B cell (primary cell): ENCODE results near the gene BAG2. TPM values are rescaled to one million over a fixed set of nuclear protein-coding genes. Genes with fewer than 3 reads are reported as not detected.

Source experiments
- ATAC-seq: fragments of 200-7000 bp; cut with Tn5 transposase; one replicate; pipeline ENCODE4 v1.10.0; 2021; ENCODE audit warnings: low read depth, mild to moderate bottlenecking, moderate number of reproducible peaks, moderate library complexity
- CTCF ChIA-PET: fragments of 350-600 bp; sonication (Branson Sonifier 250); formaldehyde crosslinking; loops from one replicate; lab custom pipeline; 2021; ENCODE audit warnings: antibody characterized with exemption, inconsistent platforms; lab: Charles Lee
- POLR2A ChIA-PET: fragments of 350-600 bp; sonication (Branson Sonifier 250); formaldehyde crosslinking; loops from one replicate; lab custom pipeline; 2021; ENCODE audit warnings: antibody characterized with exemption; lab: Charles Lee
- DNase-seq: peaks from one replicate; pipeline ENCODE4 v3.0.0; 2013
- H2AFZ ChIP-seq: 2 replicates; pipeline ENCODE4 v1.6.1; 2012; ENCODE audit warnings: mild to moderate bottlenecking, low read depth, low read length; ENCODE audit not compliant: insufficient read depth, poor library complexity, severe bottlenecking
- H3K27ac ChIP-seq, 2 donors: 1 replicate in 1 of 2; 2 replicates in 1 of 2; pipeline ENCODE4 v1.5.1; 2012 to 2013; ENCODE audit warnings: low read length in 2 of 2, mild to moderate bottlenecking in 2 of 2, moderate library complexity in 1 of 2
- H3K27me3 ChIP-seq, 4 experiments: fragments of 200-600 bp in 1 of 4; sonication (generic) in 1 of 4; replicated peaks in 1 of 4; 1 replicate in 2 of 4; 2 replicates in 2 of 4; pipeline versions ENCODE4 v1.6.1 to v1.7.0; 2013 to 2016; ENCODE audit warnings: low read length in 3 of 4, mild to moderate bottlenecking in 2 of 4, mixed read lengths in 1 of 4, moderate library complexity in 1 of 4; ENCODE audit not compliant: insufficient read depth in 4 of 4, control insufficient read depth in 3 of 4; ENCODE audit errors: control extremely low read depth in 1 of 4
- H3K36me3 ChIP-seq, 2 experiments: replicated peaks in 1 of 2; 1 replicate in 1 of 2; 2 replicates in 1 of 2; pipeline versions ENCODE4 v1.6.1 to v1.7.1; 2013; ENCODE audit warnings: low read length in 1 of 2; ENCODE audit not compliant: insufficient read depth in 2 of 2, control insufficient read depth in 1 of 2; ENCODE audit errors: control extremely low read depth in 1 of 2, extremely low read depth in 1 of 2
- H3K4me1 ChIP-seq, 2 donors: fragments of 200-600 bp in 1 of 2; sonication (generic) in 1 of 2; 1 replicate in 1 of 2; 2 replicates in 1 of 2; pipeline versions ENCODE4 v1.5.1 to v1.6.1; 2013 to 2017; ENCODE audit warnings: low read length in 2 of 2; ENCODE audit not compliant: control insufficient read depth in 2 of 2, insufficient read depth in 2 of 2
- H3K4me2 ChIP-seq: replicated peaks from 2 replicates; pipeline ENCODE3; 2012; ENCODE audit warnings: mild to moderate bottlenecking, low read depth, low read length; ENCODE audit not compliant: poor library complexity, severe bottlenecking
- H3K4me3 ChIP-seq, 5 experiments: fragments of 200-600 bp in 1 of 5; sonication (generic) in 1 of 5; 1 replicate in 3 of 5; 2 replicates in 2 of 5; pipeline versions ENCODE4 v1.5.1 to v1.7.0; 2011 to 2016; ENCODE audit warnings: low read length in 4 of 5, mild to moderate bottlenecking in 4 of 5, low read depth in 2 of 5, control low read depth in 1 of 5, moderate library complexity in 1 of 5; ENCODE audit not compliant: insufficient read depth in 1 of 5; ENCODE audit errors: control extremely low read depth in 1 of 5, extremely low read depth in 1 of 5
- H3K79me2 ChIP-seq: fragments of 200-600 bp; sonication (generic); one replicate; pipeline ENCODE4 v1.6.0; 2016; ENCODE audit warnings: low read length; ENCODE audit not compliant: control insufficient read depth, insufficient read depth
- H3K9ac ChIP-seq: fragments of 200-600 bp; sonication (generic); 2 replicates; pipeline ENCODE4 v1.6.1; 2017; ENCODE audit warnings: mild to moderate bottlenecking, low read length, moderate library complexity
- H3K9me3 ChIP-seq, 3 donors: one replicate each; pipeline versions ENCODE4 v1.6.1 to v1.7.1; 2013; ENCODE audit warnings: low read length in 2 of 3; ENCODE audit not compliant: control insufficient read depth in 2 of 3, insufficient read depth in 1 of 3; ENCODE audit errors: control extremely low read depth in 1 of 3
- H4K20me1 ChIP-seq: 2 replicates; pipeline ENCODE4 v1.6.0; 2012; ENCODE audit warnings: mild to moderate bottlenecking, low read length; ENCODE audit not compliant: insufficient read depth, control insufficient read depth, poor library complexity, severe bottlenecking
- H3K27ac Mint-ChIP-seq: one replicate; pipeline ENCODE4 v1.8.0; 2021; ENCODE audit warnings: mixed read lengths
- H3K27me3 Mint-ChIP-seq: one replicate; pipeline ENCODE4 v1.8.0; 2021; ENCODE audit warnings: mixed read lengths
- H3K4me1 Mint-ChIP-seq: one replicate; pipeline ENCODE4 v1.8.0; 2021; ENCODE audit warnings: mixed read lengths
- H3K4me3 Mint-ChIP-seq: one replicate; pipeline ENCODE4 v1.8.0; 2021; ENCODE audit warnings: mixed read lengths
- H3K9me3 Mint-ChIP-seq: one replicate; pipeline ENCODE4 v1.8.0; 2022; ENCODE audit warnings: mixed read lengths; ENCODE audit not compliant: insufficient read depth
- CTCF ChIP-seq: fragments of 200-600 bp; IDR thresholded peaks from one replicate; pipeline ENCODE4 v1.8.0; 2022; ENCODE audit warnings: antibody characterized with exemption, mild to moderate bottlenecking
- EZH2 ChIP-seq: IDR thresholded peaks from 2 replicates; pipeline ENCODE4 v1.6.1; 2012; ENCODE audit warnings: borderline replicate concordance, low read depth, mild to moderate bottlenecking, moderate library complexity, low read length; ENCODE audit not compliant: insufficient read depth, poor library complexity, severe bottlenecking
- WGBS: methylation state at CpG from one replicate; pipeline ENCODE4 v1.1.5; 2013; ENCODE audit warnings: missing lambda C conversion rate; ENCODE audit not compliant: insufficient coverage; 5-methylcytosine and 5-hydroxymethylcytosine counted together
- intact Hi-C: fragments of 100-400 bp; cut with micrococcal nuclease; formaldehyde crosslinking; loops from one replicate; pipeline ENCODE4 v1.10.0; 2022
- polyA plus RNA-seq: library from polyadenylated mRNA; depleted of rRNA; stranded (reverse); fragments of >200 nt; gene quantifications from 2 replicates; pipeline ENCODE4 v1.2.3, GENCODE V29; 2012
- total RNA-seq, 2 donors: library from RNA; stranded (reverse); fragments of 120-200 nt in 1 of 2; gene quantifications; 1 replicate in 1 of 2; 2 replicates in 1 of 2; pipeline versions ENCODE4 v1.2.3 to v1.2.4, GENCODE V29; 2013 to 2022

Gene BAG2
- total and polyA plus RNA-seq, 2 donors (not counting 1 experiment from before 2014, with no cell fraction given) = 1.5 to 4.7 TPM

- Mint-ChIP-seq H3K4me1 (no peaks in the 10 kb centered on the region), H3K4me3 (no peak overlapping the region), H3K27ac (no peak overlapping the region), H3K27me3 (no peaks in the 10 kb centered on the region), H3K9me3 (no peaks in the 10 kb centered on the region)
- H3K4me3 ChIP-seq = no peak overlapping the region
- ATAC-seq (no peak), DNase-seq (no peak)
- no peak overlapping the region for H3K4me2 ChIP-seq
- CTCF ChIA-PET = no interaction called here
- WGBS = no CpG with 5 or more reads among the region's 2 CpGs
- H3K9ac ChIP-seq = no peak overlapping the region
- H3K4me1 ChIP-seq = no peaks in the 10 kb centered on the region
- H3K27ac ChIP-seq = no peak overlapping the region
- H2AFZ ChIP-seq = no peak overlapping the region
- POLR2A ChIA-PET = no interaction called here
- no peaks in the 10 kb centered on the region for H3K36me3 ChIP-seq
- TF ChIP-seq CTCF = no peak
- TF ChIP-seq EZH2 = no peak
- H3K9me3 ChIP-seq = no peaks in the 10 kb centered on the region
- no peaks in the 10 kb centered on the region for H3K27me3 ChIP-seq
- intact Hi-C loops = no loop called here
- H3K79me2 ChIP-seq = no peaks in the 10 kb centered on the region
- no peaks in the 10 kb centered on the region for H4K20me1 ChIP-seq
Observed at GRCh38 chr6:57207141-57207540, 35.0 kb downstream of the BAG2 start.

DNA sequence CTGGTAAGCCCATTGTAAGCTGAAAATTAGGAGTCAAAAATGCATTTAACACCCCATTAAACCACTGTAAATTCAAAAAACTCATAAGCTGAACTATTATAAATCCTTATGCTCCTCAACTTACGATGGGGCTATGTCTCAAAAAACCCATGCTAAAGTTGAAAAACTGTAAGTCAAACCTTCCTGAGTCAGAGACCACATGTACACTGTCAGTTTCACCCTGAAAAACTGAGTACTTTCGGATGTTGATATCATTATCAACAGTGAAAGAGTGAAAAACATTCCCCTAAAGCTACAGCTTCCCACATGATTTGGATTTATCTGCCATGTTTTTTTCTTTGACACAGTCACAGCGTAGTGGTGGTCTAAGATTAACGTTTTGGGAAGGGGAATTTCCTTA, 35.7 kb downstream of the BAG2 start:
- POLR2A ChIA-PET = no interaction called here

More for the DNA sequence above, 35.7 kb downstream of the BAG2 start:
- 86% methylated on average over 3 of the region's 4 CpGs for WGBS
- TF ChIP-seq CTCF (no peak), EZH2 (no peak)
- CTCF ChIA-PET = no interaction called here
- ATAC-seq (no peak), DNase-seq (no peak)
- H2AFZ ChIP-seq = no peak overlapping the region
- H3K27ac ChIP-seq = no peak overlapping the region
- no peaks in the 10 kb centered on the region for H3K36me3 ChIP-seq
- Mint-ChIP-seq H3K27me3 (no peaks in the 10 kb centered on the region), H3K9me3 (no peaks in the 10 kb centered on the region), H3K27ac (no peak overlapping the region), H3K4me3 (no peak overlapping the region), H3K4me1 (no peaks in the 10 kb centered on the region)
- no peaks in the 10 kb centered on the region for H3K9me3 ChIP-seq
- H3K4me1 ChIP-seq = no peaks in the 10 kb centered on the region
- H3K4me2 ChIP-seq = no peak overlapping the region
- no peaks in the 10 kb centered on the region for H3K27me3 ChIP-seq
- no peak overlapping the region for H3K4me3 ChIP-seq
- H3K9ac ChIP-seq = no peak overlapping the region
- H4K20me1 ChIP-seq = no peaks in the 10 kb centered on the region
- intact Hi-C loops = no loop called here
- H3K79me2 ChIP-seq = no peaks in the 10 kb centered on the region
